ENCODE data around the gene LOXL3.

- TF ChIP-seq CTCF (IDR thresholded peaks at IDR 0.05) (no peak), POLR2AphosphoS5 (IDR thresholded peaks at IDR 0.05) (no peak)
Measured at GRCh38 chr2:74498500-74499266, 55.1 kb downstream of the LOXL3 start.
